GM12891 (cell line): ENCODE data around the gene IL9R.

Source experiments
- PAX5 ChIP-seq: IDR thresholded peaks from 2 replicates; pipeline ENCODE4 v1.6.1; 2011; ENCODE audit warnings: low read length, moderate library complexity, mild to moderate bottlenecking; ENCODE audit not compliant: insufficient read depth, severe bottlenecking
- POLR2A ChIP-seq: IDR thresholded peaks from 2 replicates; pipeline ENCODE4 v1.6.1; 2011; ENCODE audit warnings: low read depth, low read length, control low read depth
- POLR2AphosphoS5 ChIP-seq: IDR thresholded peaks from 2 replicates; pipeline ENCODE4 v1.6.1; 2011; ENCODE audit warnings: low read depth, low read length, control low read depth
- POU2F2 ChIP-seq: IDR thresholded peaks from 2 replicates; pipeline ENCODE4 v1.6.1; 2011; ENCODE audit warnings: low read depth, mild to moderate bottlenecking, control low read depth, low read length, moderate library complexity
- SPI1 ChIP-seq: IDR thresholded peaks from 2 replicates; pipeline ENCODE4 v1.6.1; 2011; ENCODE audit warnings: low read depth, low read length, control low read depth
- TAF1 ChIP-seq: IDR thresholded peaks from 2 replicates; pipeline ENCODE4 v1.6.1; 2011; ENCODE audit warnings: low read depth, low read length, control low read depth

- TF ChIP-seq POLR2A: no peak
- TF ChIP-seq POLR2AphosphoS5: no peak
- TF ChIP-seq SPI1: no peak
- TF ChIP-seq TAF1: no peak
- no peak for TF ChIP-seq POU2F2
- TF ChIP-seq PAX5: no peak
These were observed 7.6 kb downstream of the IL9R start for GRCh38 chrX:156005144-156005543.
